HG02642 (cell line): ENCODE measurements around the gene FAR1.
"Not testable (repeated sequence)": the region's sequence is repeated elsewhere in the genome, so short reads cannot be mapped to it uniquely, and the experiment has no call there.

Experiments
- ATAC-seq: cut with Tn5 transposase; IDR thresholded peaks from one replicate; pipeline ENCODE4 v1.9.1; 2021; ENCODE audit warnings: mild to moderate bottlenecking; ENCODE audit not compliant: unreplicated experiment, poor library complexity

The FAR1 gene

DNA sequence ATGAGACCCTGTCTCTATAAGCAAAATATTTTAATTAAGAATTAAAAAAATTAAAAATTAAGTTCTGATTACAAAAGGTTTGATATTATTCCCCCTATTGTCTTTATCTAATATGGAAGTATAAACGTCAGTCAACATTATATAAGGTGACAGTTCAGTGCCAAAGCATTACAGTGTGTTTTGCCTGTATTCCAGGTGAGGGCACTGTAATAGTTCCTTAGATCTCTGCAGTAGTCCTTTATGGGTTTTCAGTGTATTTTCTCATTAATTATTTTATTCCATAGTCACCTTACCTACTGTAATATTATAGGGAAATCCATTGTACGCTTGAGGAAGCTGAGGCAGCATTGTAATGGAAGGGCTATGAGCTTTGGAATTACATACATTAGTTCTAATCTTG, 33.0 kb downstream of the FAR1 start:
- no peak for ATAC-seq

DNA sequence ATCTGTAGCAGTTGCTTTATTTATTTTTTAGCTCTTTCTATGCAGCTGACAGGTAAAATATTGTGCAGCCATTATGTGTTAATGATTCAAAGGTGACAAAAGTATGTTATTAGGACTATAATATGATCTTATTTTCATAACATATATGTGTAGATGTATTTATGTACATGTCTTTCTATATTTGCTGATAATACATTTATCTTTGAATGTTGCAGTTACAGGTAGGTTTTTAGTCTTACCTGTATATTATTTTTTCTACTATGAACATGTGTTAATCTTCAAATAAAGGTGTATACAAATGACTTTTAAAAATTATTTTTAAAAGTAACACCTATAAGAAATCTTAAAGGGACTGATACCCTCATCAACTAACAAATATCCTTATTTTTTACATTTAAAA, 33.6 kb downstream of the FAR1 start:
- ATAC-seq = no peak

DNA sequence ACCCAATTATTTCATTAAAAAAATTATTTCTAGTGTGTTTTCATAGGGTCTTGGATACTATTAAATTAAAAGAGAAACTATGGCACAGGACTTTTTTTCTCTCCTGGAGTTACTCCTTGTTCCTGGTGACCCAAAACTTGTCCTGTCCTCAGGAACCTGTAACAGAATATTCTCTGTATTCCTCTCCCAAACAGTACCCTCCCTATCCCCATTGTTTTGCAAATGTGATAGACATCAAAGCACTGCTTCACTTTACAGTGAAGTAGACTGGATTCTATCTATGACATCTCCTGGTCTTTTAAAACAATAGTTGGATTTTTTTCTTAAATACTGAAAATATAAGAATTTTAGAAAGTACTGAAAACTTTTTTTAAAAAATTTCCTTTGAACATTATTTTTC, 37.2 kb downstream of the FAR1 start:
- no peak for ATAC-seq

DNA sequence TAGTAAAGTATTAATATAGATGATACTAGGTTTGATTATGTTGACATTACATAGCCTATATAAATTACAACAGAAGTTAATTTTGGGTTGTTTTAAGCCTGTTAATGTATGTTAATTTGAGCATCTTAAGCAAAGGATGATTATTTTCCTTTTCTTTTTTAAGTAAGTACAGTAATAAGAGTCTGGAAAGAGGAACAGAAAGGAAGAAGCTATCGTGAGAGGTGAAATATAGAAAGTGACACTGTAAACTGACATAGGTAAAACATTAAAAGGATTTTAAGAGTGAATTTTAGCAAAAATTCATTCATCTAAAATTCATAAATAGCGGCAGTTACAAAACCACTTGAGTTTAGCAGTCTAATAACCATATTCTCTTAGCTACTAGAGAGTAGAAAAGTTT, 45.5 kb downstream of the FAR1 start:
- ATAC-seq = peak; percentile 44

DNA sequence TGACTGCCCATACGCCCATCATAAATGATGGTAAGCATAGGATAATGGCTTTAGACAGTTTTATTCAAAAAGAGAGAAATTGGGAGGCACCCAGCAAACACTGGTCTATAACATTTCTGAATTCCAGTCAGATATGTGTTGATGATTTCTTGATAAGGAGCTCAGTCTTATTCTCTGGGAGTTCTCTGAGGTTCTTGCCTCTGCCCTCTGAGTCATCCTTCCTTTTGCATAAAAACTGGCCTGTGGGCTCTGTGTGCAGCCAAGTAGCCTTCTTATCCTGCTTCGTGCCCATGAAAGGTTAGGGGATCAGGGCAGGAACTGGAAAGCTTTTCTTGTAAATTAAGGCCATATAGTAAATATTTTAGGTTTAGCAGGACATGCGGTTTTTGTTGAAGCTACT, 48.9 kb downstream of the FAR1 start:
- no peak for ATAC-seq

DNA sequence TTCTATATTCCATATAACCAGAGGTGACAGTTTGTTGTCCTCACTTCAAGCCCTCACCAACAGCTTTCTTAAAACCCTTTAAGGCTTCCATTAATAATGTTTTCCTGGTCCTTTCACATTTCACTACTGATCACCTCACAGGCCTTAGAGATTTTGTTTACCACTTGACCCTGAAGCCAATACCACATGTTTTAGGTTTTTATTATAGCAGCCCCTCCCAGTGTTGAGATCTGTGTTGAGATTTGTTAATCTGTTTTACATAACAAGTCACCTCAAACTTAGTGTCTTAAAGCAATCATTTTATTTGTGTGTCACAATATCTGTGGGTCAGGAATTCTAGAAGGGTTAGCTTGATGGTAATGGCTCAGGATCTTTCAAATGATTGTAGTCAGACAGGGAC, 49.9 kb downstream of the FAR1 start:
- ATAC-seq = no peak

DNA sequence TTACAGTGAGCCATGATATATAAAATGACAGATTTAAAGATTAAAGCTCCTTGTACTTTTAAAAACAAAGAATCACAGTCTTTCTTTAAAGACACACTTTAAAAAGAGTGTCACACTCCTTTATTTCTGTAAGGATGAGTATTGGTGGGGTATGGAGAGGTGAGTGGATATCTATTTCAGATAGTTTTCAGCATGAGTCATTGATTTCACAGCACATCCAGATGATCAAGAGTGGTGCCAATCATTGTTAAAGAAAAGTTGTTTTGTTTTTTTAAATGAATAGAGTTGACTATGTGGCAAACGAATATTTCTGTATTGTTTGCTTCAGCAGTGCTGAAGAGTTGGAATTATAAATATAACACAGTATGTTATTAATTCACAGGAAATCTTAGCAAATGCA, 52.5 kb downstream of the FAR1 start:
- ATAC-seq = no peak

DNA sequence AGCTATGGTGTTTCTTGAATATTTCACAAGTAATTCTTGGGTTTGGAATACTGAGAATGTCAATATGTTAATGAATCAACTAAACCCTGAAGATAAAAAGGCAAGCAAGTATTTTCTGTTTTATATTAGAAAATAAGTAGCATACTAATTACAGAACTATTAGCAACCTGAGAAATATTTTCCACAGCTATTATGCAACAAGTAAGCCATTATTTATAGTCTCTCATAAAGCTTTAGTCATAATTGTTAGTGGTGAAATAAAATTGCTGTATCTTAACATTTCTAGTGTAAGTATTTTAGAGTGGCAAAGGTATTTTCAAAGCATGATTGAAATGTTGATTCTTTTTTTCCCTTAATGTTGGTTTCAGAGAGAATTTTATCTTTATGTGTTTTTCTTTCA, 53.3 kb downstream of the FAR1 start:
- no peak for ATAC-seq

DNA sequence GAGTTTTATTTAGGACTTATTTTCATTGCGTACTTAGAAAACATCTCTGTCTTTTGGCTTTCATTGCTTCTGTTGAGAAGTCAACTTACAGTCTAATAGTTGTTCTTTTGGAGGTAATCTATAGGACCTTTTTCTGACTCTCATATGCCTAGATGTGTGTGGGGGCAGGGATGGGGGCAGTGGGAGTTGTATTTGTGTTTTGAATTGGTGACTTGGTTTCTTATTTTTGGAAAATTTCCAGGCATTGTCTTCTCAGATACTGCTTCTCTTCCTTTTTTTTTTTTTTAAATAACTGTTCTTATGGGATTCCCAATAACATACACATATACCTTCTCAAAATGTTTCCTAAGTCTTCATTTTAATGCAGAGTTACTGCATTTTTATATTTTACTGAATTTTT, 58.0 kb downstream of the FAR1 start:
- no peak for ATAC-seq

DNA sequence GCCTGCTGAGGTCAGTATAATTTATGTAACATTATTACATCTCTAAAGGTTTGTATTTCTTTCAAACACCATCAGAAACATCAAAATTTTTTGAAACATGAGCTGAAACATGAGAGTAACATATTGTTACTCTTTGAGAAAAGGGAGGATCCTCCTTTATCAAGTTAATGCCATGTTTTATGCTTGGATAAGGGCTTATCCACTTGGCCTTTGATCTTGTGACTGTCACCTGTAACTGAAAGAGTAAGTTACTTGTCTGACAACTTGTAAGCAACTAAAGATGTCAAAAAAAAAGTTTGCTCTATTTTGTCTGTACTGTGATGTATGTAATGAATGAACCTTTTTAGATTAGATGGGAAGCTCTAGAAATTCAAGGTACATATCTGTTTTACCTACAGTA, 59.6 kb downstream of the FAR1 start:
- no peak for ATAC-seq

DNA sequence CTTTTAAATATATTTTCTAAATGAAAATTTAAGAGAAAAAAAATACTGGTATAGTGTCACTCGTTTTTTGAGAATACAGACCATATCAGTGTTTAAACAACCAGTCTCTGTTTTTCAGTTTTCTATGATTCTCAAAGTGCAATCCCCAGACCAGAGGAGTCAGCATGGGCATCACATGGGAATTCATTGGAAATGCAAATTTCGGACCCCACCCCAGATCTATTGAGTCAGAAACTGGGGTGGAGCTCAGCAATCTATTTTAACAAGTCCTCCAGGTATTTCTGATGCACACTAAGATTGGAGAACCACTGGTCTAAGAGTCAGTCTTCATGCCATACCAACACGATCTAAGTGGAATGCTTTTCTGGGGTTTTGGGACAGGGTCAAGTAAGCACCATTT, 66.1 kb downstream of the FAR1 start:
- ATAC-seq = no peak

DNA sequence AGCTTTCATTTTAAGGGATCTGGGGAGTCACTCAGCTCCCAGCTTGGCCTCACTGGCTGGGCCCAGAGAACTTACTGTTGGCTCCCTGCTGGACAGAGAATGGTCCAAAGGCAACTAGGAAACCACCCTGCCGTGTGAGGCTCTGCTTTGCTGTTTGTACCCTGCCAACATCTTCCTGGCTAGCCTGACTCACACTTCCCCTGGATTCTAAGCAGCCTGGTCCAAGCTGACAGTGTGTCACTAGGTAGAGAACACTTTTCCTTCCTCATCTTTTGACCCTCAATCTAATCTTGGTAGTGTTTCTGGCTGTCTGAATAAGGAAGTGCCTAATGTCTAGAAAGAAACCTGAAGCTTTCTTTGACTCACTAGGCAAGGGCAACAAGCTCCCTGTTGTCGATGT, 76.7 kb downstream of the FAR1 start:
- no peak for ATAC-seq

DNA sequence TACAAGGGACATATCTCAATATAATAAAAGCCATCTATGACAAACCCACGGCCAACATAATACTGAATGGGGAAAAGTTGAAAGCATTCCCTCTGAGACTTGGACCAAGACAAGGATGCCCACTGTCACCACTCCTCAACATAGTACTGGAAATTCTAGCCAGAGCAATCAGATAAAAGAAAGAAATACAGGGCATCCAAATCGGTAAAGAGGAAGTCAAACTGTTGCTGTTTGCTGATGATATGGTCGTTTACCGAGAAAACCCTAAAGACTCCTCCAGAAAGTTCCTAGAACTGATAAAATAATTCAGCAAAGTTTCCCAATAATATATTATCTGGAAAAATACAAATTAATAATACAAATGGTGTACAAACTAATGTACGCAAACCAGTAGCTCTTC, 84.8 kb downstream of the FAR1 start:
- not testable (repeated sequence) for ATAC-seq

DNA sequence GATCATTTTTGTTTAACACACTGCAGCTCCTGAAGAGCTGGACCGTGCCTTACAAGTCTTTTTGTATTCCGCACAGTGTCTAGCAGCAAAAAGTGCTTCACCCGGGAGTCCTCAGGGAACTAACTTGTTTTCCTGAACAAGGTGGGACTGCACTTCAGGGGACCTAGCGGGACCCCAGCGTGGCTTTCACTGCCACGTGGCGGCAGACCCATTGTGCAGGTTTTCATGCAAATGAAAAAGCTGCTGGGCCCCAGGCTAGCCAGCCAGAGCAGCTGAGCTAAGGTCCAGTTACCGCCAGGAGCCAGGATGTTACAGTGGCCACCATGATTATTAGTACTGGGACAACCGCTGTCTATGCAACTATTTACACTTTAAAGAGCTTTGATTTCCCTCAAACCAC, 90.6 kb downstream of the FAR1 start:
- no peak for ATAC-seq

DNA sequence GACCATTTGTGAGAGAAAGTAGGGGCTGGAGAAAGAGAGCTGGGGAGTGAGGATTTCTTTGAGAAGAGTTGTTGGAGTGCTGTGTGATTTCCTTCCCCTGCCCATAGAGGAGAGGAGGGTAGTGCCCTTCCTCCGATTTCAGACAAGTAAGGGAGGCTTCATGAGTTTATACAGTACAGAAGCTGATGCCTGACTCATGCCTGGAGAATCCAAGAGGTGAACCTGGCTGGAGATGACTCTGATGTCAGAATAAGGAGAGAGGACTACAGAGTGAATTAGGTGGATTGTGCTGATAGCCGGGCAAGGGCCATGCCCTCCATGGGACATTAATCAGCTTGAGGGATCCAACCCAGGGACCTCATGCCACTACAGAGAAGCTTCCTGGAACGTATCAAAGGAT, 91.6 kb downstream of the FAR1 start:
- ATAC-seq = no peak

DNA sequence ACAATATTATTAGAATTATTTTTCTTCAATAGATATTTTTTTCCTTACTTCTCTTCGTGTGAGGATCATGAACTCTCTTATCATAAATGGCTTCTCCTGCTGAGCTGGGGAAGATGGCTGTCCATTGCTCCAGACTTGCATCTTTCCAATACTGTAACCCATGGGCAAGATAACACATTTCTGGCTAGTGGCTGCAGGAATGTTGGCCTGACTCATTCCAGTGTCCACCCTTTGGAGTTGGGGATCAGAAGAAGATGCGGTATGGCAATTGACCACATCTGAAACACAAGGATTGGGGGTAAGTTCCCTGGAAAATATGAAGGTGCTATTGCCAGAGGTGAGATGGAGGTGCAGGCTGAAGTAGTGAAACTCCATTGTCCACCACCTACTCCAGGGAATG, 92.8 kb downstream of the FAR1 start:
- ATAC-seq = no peak

DNA sequence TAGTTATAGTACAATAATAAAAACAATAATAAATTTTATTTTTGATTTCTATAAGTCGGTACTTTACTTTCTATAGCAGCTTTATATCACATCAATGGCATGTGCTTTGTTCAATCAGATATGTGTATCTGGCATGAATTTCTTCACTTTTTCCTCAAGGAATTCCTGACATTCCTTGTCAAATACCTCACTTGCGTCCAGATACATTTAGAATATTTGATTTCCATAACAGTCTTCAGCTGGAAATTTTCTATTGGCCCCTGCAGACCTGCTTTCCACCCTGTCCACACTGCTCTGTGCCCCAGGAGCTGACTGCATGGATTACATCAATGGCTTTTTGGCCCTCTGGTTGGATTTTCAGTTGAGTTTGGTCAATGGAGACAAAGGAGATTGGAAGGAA, 93.2 kb downstream of the FAR1 start:
- no peak for ATAC-seq

DNA sequence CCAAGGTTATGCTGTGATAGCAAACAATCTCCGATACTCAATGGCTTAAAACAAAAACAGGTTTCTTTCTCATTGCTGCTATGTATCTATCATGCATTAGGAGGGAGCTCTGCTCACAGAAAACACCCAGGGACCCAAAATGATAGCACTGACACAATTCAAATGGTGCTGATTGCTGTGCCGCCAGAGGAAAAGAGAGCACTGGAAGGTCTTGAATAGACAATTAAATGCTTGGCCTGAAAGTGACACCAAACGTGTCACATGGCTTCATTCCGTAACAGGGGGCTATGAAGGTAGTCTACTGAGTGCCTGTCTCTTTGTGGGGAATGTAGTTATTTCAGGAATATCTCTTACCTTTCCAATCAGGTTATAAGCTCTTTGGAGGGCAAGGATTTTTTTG, 94.2 kb downstream of the FAR1 start:
- no peak for ATAC-seq

DNA sequence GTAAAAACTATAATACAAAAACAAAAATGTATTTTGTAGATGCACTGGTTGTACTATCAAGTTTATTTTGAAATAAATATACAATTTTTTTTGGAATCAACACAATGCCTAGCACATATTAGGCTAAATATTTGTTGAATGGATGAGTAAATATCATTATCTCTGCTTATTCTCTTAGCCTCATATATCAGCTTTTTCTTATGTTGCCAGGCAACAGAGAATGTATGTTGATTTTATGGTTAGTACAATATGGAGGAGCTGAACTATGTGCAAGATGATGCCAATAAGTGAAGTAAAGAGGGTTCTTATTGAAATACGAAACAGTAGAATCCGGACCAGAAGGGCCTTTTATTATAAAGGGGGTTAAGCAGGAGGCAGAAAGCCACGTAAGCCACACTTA, 94.9 kb downstream of the FAR1 start:
- ATAC-seq = no peak

DNA sequence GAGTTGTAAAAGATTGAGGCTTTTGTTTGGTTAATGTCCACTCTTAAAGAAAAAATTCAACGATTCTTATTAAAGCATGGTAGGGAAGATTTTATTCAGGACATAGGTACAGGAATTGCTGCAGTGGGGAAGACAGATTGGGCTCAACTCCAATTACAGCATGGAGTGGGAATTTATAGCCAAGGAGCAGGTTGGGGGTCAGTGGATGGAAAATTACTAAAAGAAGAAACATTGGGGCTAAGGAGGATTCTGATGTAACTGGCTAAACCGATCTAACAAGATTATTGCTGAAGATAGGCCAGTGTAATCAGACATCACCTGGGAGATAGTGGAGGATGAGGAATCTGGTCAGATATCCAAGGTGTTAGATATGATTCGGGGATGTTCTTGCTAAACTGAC, 97.4 kb downstream of the FAR1 start:
- ATAC-seq = no peak

DNA sequence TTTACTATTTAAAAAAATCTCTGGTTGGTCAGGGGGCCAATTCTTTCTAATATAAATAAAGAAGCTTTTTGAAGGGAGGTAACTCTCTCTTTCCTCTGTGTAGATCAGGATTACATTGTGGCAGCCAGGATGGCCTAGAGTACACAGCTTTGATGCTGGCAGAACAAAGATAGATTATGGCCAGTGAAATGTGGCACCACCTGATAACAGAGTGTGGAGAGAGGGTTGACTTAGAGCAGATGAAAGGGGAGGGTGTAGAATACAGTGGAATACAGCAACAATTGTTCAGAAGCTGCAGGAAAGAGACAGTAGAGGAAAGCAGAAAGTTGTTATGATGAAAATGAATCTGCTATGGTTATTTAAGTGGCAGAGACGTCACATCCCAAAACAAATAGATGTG, 99.0 kb downstream of the FAR1 start:
- no peak for ATAC-seq

DNA sequence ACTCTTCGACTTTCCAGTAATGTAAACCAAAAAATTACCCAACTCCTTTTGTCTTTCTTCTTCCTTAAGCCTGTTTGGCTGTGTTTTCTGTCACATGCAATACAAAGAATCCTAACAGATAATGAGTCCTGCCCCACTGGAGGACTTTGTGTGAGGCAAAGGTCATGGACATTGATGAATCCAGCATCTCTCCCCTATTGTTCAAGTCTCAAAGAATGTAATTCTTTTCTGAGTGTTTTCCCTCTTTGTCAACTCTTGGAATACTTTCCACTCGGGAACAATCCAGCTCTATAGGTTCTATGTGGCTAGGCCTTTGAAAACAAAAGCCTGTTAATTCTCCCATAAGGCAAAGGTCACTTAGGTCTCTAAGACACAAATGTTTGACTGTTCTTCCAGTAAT, 100.7 kb downstream of the FAR1 start:
- no peak for ATAC-seq

DNA sequence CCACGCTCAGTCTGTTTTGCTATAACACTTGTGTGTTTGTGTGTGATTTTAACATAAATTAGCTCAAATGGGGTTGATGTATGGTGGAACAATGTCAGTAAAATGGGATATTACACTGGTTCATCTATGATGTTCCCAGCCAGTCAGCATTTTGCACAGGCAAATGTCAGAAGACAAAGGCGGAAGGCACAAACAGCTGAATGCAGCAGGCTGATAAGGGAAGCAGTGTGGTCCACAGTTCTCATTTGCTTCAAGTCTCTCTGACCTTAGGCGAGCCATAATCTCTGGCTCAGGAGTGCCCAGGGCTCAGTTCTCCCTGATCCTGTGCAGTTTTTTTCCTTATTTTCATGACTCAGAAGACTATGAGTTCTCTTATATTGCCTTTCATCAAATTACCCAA, 102.7 kb downstream of the FAR1 start:
- no peak for ATAC-seq
